Measurements from ENCODE around the gene CIAO3.
A peak's percentile ranks its signal among the peaks of the same experiment; 100 is the strongest.

Gene CIAO3

DNA sequence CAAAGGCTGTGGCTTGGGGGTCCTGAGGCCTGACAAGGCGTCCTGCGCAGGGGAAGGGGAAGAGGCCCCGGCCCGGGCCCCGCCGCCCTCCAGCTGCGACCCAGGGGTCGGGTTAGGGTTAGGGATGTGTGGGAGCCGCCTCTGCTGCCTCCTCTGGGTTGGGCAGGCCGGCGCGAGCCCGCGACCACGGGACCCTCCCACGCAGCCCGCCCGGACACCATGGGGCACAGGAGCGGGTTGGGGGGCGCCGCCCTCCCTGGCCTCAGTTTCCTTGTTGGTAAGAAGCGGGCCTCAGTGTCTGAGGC, 386 bp downstream of the CIAO3 start:
- TF ChIP-seq, protein P1, sequence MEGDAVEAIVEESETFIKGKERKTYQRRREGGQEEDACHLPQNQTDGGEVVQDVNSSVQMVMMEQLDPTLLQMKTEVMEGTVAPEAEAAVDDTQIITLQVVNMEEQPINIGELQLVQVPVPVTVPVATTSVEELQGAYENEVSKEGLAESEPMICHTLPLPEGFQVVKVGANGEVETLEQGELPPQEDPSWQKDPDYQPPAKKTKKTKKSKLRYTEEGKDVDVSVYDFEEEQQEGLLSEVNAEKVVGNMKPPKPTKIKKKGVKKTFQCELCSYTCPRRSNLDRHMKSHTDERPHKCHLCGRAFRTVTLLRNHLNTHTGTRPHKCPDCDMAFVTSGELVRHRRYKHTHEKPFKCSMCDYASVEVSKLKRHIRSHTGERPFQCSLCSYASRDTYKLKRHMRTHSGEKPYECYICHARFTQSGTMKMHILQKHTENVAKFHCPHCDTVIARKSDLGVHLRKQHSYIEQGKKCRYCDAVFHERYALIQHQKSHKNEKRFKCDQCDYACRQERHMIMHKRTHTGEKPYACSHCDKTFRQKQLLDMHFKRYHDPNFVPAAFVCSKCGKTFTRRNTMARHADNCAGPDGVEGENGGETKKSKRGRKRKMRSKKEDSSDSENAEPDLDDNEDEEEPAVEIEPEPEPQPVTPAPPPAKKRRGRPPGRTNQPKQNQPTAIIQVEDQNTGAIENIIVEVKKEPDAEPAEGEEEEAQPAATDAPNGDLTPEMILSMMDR (IDR thresholded peaks at IDR 0.05; ENCODE audit: insufficient read depth, low read depth, low read length, missing control alignments), result no peak
- DNase-seq (ENCODE audit: low read depth), result no peak

DNA sequence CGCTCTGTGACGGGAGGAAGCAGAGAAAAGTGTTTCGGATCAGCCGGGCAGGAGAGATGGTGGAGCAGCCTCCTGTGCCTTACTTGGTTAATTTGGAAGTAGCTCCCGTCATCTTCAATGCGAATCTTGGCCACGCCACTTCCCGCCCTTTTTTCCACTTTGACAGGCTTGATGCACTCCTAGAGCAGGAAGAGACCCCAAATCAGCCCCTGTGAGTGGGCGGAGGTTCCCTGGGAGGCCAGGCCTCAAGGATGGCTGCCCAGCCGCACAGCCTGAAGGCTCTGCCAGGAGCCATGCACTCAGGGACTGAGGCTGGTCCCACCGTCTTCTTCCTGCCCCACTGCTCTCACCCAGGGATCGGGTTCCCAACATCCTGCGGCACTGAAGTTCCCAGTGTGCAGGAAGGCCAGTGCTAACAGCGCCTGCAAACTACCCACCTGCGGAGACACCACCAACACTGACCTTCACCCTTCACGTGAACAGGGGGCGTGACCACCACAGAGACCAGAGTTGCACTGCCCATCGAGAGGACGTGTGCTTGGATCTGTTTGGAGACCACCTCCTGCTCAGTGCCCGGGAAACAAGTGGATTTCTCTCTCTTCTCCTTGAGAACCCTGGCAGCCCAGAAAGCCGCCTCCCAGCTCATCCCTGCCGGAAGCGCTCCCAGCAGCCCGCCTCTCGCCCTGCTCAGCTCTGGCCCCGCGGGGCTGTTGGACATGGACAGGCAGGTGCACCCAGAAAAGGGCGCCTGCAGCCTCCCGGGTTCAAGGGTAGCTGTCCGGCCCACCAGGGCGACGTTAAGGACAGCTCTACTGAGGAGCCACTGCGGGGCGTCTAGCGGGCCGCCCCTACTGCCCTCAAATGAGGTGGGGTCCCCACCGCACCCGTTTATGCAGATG, 988 bp downstream of the CIAO3 start:
- no peak for DNase-seq (ENCODE audit: low read depth)
- TF ChIP-seq, protein P1 (IDR thresholded peaks at IDR 0.05; ENCODE audit: insufficient read depth, low read depth, low read length, missing control alignments), result no peak
- H3K4me3 ChIP-seq (ENCODE audit: low read depth, low read length), result peak overlapping the region; percentile 89

More for the DNA sequence above, 386 bp downstream of the CIAO3 start:
- H3K4me3 ChIP-seq (ENCODE audit: low read depth, low read length), result peak overlapping the region; percentile 89

DNA sequence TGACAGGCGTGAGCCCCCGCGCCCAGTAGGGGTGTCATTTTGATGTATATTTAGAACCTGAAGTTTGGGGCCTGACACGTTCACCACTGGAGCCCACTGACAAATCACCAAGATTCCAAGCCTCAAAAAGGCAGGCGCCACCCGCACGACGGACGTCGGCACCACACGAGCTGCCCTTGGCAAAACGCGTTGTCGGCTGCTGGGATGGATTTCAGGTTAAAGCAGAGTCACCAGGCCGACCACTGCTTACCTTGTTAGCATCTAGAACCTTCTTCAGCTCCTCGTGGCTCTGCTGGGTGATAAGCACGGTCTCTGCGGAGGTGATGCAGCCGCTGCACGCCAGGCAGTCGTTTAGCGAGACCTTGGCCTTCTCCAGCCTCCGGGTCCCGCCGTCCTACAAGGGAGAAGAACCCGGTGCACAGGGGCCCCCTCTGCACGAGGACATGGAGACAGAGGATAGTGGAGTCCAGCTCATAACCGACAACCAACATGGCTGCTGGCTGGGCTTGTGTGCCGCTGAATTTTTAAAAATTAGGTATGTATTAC, 3.8 kb downstream of the CIAO3 start:
- no peak for DNase-seq (ENCODE audit: low read depth)
- TF ChIP-seq, protein P1 (IDR thresholded peaks at IDR 0.05; ENCODE audit: insufficient read depth, low read depth, low read length, missing control alignments), result no peak
- no peak overlapping the region for H3K4me3 ChIP-seq (ENCODE audit: low read depth, low read length)

DNA sequence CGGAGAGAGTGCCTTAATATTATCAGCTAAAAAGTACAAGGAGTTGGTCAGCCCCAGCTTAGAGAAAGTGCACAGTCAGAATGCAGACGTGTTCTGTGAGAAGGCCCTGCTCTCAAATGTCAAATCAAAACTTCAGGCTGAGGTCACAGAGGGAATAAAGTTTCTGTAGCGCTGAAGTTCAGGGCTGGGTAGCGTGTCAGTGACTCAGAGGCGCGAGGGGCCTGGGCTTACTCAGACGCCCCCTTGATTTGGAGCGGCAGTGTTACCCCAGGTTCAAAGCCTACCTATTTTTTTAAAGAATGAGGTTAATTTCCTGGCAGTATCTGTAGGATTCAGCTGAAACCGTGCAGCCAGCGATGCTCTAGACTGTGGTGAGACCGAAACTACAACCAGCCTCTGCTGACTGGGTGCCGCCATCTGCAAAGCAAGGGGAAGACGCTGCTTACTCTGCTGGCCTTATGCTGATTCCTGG, 4.8 kb downstream of the CIAO3 start:
- H3K4me3 ChIP-seq (ENCODE audit: low read depth, low read length), result no peak overlapping the region
- TF ChIP-seq, protein P1 (IDR thresholded peaks at IDR 0.05; ENCODE audit: insufficient read depth, low read depth, low read length, missing control alignments), result no peak
- peak; percentile 87 for DNase-seq (ENCODE audit: low read depth)

DNA sequence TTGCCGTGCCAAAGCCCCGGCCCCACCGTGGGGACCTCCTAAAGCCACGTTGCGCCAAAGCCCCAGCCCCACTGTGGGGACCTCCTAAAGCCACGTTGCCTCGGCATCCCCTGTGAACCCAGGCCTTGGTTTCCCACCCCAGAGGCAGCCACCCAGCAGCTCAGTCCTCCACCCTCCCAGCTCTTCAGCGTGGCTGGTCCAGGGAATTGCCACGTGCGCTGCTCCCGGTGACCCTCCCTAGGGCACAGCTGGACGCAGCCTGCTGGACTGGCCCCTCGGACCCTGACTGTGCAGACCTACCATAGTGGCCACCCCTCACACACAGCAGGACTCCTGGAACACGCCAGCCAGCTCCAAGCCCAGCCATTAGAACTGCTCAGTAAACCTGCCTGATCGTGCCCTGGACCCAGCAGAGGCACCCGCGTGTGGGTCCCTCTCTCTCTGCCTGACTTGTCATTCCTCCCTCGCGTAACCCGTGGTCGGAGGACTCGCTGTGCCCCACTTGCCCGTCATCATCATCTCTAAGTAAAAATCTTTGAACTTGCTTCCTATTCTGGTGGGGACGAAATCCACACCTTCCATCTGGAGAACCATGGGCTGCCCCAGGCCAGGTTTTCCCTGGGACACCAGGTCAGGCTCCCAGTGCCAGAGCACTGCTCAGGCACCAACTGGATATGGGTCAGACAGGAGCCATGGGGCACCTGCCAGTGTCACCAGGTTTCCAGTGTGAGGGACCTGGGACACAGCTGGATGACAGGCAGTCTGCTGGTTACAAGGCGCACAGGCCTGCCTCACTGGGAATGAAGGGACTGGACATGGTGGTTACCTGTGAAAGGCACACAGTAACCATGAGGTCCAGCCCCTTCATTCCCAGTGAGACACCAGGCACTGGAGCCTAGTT, 5.6 kb downstream of the CIAO3 start:
- TF ChIP-seq, protein P1 (IDR thresholded peaks at IDR 0.05; ENCODE audit: insufficient read depth, low read depth, low read length, missing control alignments), result no peak
- H3K4me3 ChIP-seq (ENCODE audit: low read depth, low read length), result no peak overlapping the region
- DNase-seq (ENCODE audit: low read depth), result no peak

DNA sequence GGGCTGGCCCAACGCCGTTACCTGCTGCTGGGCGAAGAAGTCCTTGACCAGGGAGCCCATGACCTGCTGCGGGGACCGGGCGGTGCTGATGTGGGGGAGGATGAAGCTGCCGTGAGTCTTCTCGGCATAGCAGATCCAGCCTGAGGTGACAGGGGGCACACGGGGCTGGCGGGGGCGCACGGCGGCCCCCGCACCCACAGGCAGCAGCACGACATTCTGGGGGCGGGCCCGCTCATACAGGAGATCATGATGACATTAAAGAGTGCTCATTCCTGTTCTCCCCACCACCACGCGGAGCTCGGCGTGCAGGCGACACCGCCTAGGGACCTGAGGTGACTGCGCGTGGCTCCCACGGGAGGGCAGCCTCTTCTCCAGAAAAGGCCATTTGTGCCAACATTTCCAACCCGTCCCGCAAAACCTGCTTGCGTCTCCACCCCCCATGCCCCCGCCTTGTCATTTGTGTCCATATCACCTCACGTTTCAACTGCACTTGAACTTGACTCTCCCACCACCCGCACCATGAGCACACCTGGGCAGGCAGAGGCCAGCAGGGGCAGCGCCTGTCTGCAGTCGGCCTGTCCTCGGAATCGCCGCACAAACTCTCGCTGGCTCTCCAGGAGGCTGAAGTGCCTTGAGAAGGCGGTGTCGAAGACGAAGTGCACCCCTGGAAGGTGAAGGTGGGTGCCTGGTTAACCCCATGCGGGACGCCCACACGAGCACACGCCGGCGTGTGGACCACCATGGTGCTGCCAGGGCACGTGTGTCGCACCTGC, 6.4 kb downstream of the CIAO3 start:
- no peak for DNase-seq (ENCODE audit: low read depth)
- TF ChIP-seq, protein P1 (IDR thresholded peaks at IDR 0.05; ENCODE audit: insufficient read depth, low read depth, low read length, missing control alignments), result no peak
- no peak overlapping the region for H3K4me3 ChIP-seq (ENCODE audit: low read depth, low read length)
